ENCODE data around the gene CSMD2.

GRCh38 chr1:34086561-34086960 lies 78.5 kb downstream of the CSMD2 start:
- no peak for TF ChIP-seq CTCF (IDR thresholded peaks at IDR 0.05; ENCODE audit: low read depth, low read length)
- no peak for TF ChIP-seq EZH2phosphoT487 (IDR thresholded peaks at IDR 0.05; ENCODE audit: low read depth)
